A673 (cell line): ENCODE results near the gene KNDC1. TPM values are rescaled to one million over a fixed set of nuclear protein-coding genes. Genes with fewer than 3 reads are reported as not detected.

Source experiments
- BruUV-seq: library from RNA; stranded (reverse); fragments of 400-500 nt; replicated peaks from 2 replicates; lab custom pipeline; 2021; lab: Mats Ljungman, UMichigan
- CTCF ChIA-PET: fragments of 300-600 bp; sonication (Branson Sonifier 250); formaldehyde crosslinking; loops from one replicate; lab custom pipeline; 2022; ENCODE audit warnings: antibody characterized with exemption; lab: Charles Lee
- POLR2A ChIA-PET: fragments of 300-600 bp; sonication (Branson Sonifier 250); formaldehyde crosslinking; loops from one replicate; lab custom pipeline; 2022; ENCODE audit warnings: antibody characterized with exemption; ENCODE audit not compliant: low non-redundant PET; lab: Charles Lee
- DNase-seq: peaks from one replicate; pipeline ENCODE4 v3.0.0-alpha.2; 2015; ENCODE audit warnings: low spot score
- H3K27ac ChIP-seq: fragments of 200-600 bp; sonication (generic); 2 replicates; pipeline ENCODE4 v1.5.1; 2016; ENCODE audit warnings: mixed run types, low read depth, mild to moderate bottlenecking, mixed read lengths, antibody characterized with exemption, low read length; ENCODE audit not compliant: poor library complexity, severe bottlenecking
- H3K27me3 ChIP-seq: fragments of 200-600 bp; sonication (generic); replicated peaks from 2 replicates; pipeline ENCODE4 v1.6.1; 2017; ENCODE audit warnings: mixed run types, low read depth, mild to moderate bottlenecking, mixed read lengths, antibody characterized with exemption, low read length; ENCODE audit not compliant: insufficient read depth, poor library complexity
- H3K36me3 ChIP-seq: fragments of 200-600 bp; sonication (generic); 2 replicates; pipeline ENCODE4 v1.6.1; 2016; ENCODE audit warnings: mixed run types, mild to moderate bottlenecking, mixed read lengths, antibody characterized with exemption, low read length; ENCODE audit not compliant: insufficient read depth, poor library complexity, severe bottlenecking
- H3K4me1 ChIP-seq: fragments of 200-600 bp; sonication (generic); 2 replicates; pipeline ENCODE4 v1.6.1; 2017; ENCODE audit warnings: mixed run types, mild to moderate bottlenecking, mixed read lengths, antibody characterized with exemption, low read length; ENCODE audit not compliant: insufficient read depth, poor library complexity, severe bottlenecking
- H3K4me3 ChIP-seq: fragments of 200-600 bp; sonication (generic); 2 replicates; pipeline ENCODE4 v1.5.1; 2016; ENCODE audit warnings: low read depth, mixed run types, mild to moderate bottlenecking, mixed read lengths, low read length; ENCODE audit not compliant: poor library complexity, severe bottlenecking
- H3K9me3 ChIP-seq: fragments of 200-600 bp; sonication (generic); 2 replicates; pipeline ENCODE4 v1.6.1; 2016; ENCODE audit warnings: mixed run types, low read depth, mild to moderate bottlenecking, mixed read lengths, antibody characterized with exemption, low read length; ENCODE audit not compliant: poor library complexity, severe bottlenecking
- CTCF ChIP-seq: fragments of 300-800, 200-600 bp; sonication (generic); conservative IDR thresholded peaks from 2 replicates; pipeline ENCODE4 v1.5.1; 2017; ENCODE audit warnings: low read depth, mild to moderate bottlenecking, antibody characterized with exemption, low read length, moderate library complexity, mixed read lengths
- EZH2 ChIP-seq: fragments of 200-600 bp; sonication (generic); IDR thresholded peaks from 2 replicates; pipeline ENCODE4 v1.6.1; 2017; ENCODE audit warnings: borderline replicate concordance, low read depth, mild to moderate bottlenecking, mixed read lengths, antibody characterized with exemption, low read length; ENCODE audit not compliant: poor library complexity, severe bottlenecking
- intact Hi-C: fragments of 100-400 bp; cut with micrococcal nuclease; formaldehyde crosslinking; loops from one replicate; pipeline ENCODE4 v1.10.0; 2022; ENCODE audit not compliant: unreplicated experiment
- total RNA-seq: library from RNA; stranded (reverse); gene quantifications from 2 replicates; pipeline ENCODE4 v1.2.3, GENCODE V29; 2021

The KNDC1 gene
- total RNA-seq, 1 experiment from 2014 or later, result not detected

DNA sequence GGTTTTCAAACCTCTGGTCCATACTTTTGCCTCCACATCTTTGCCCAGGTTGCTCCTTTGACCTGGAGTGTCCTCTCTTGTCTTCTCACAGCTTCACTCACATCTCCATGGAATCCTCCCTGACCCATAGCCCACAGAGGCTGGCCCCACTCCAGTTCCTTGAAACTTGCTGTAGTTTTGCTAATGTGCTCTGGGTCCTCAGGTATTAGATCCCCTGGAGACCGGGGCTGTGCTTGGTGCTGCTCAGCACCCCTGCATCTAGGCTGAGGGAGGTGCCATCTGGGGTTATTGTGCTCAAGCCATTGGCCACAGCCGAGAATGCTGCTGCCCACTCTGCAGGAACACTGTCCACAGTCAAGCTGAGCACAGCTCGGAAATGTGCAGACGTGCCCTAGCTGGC, 16.5 kb downstream of the KNDC1 start:
- intact Hi-C loops, result no loop called here
- POLR2A ChIA-PET, result no interaction called here
- no peak overlapping the region for H3K4me3 ChIP-seq
- no TSS peak for BruUV-seq
- H3K4me1 ChIP-seq, result no peaks in the 10 kb centered on the region
- H3K9me3 ChIP-seq, result peaks cover 10% of the 10 kb centered on the region
- no peaks in the 10 kb centered on the region for H3K36me3 ChIP-seq
- peaks cover 19% of the 10 kb centered on the region for H3K27me3 ChIP-seq
- CTCF ChIA-PET, result no interaction called here
- no peak for DNase-seq
- H3K27ac ChIP-seq, result no peak overlapping the region
- no peak for TF ChIP-seq CTCF

- CTCF ChIA-PET, result no interaction called here
These were observed 17.6 kb downstream of the KNDC1 start for GRCh38 chr10:133177380-133178157.

DNA sequence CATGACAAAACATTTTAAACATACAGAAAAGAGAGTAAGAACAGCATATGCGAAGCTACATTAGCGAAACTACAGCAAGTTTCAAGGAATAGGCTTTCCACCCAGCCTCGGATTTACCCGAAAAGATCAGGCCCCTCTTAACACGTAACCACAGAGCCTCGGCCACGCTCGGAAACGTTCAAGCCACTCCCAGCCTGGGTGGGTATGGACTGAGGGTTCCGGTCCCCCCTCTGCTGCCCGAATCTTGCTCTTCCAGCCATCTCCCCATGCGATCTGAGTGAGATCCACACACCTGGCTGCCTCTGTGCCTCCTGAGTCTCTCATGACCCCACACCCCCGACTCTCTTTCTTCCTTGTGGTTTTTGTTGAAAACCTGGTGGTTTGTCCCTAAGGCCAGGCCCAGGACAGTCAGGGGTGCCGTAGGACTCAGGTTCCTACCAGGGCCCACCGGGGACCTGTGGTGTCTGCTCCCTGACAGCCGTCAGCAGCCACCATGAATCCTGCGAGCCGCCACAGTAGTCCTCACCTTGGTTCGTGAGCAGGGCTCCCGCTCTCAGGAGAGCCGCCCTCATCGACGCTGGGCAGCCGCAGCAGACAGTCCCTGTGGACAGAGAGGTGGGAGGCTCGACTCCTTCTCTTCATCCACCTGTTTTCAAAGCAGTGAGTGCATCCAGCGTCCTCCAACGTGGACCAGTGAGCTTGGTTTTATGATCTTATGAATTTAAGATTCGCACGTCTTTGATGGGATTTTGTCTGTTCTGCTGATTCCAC, 18.5 kb downstream of the KNDC1 start:
- H3K4me1 ChIP-seq, result no peaks in the 10 kb centered on the region
- no peak overlapping the region for H3K27ac ChIP-seq
- CTCF ChIA-PET, result no interaction called here
- DNase-seq, result no peak
- H3K4me3 ChIP-seq, result no peak overlapping the region
- H3K36me3 ChIP-seq, result no peaks in the 10 kb centered on the region
- H3K27me3 ChIP-seq, result peaks cover 1% of the 10 kb centered on the region
- TF ChIP-seq CTCF (no peak), EZH2 (no peak)
- BruUV-seq, result no TSS peak
- intact Hi-C loops, result no loop called here
- POLR2A ChIA-PET, result no interaction called here
- peaks cover 10% of the 10 kb centered on the region for H3K9me3 ChIP-seq

More at GRCh38 chr10:133177380-133178157, 17.6 kb downstream of the KNDC1 start:
- H3K9me3 ChIP-seq, result peaks cover 10% of the 10 kb centered on the region
- TF ChIP-seq EZH2 (no peak), CTCF (no peak)
- POLR2A ChIA-PET, result no interaction called here
- intact Hi-C loops, result no loop called here
- BruUV-seq, result no TSS peak
- no peak overlapping the region for H3K27ac ChIP-seq
- no peaks in the 10 kb centered on the region for H3K4me1 ChIP-seq
- H3K36me3 ChIP-seq, result no peaks in the 10 kb centered on the region
- peaks cover 11% of the 10 kb centered on the region for H3K27me3 ChIP-seq
- H3K4me3 ChIP-seq, result no peak overlapping the region
- no peak for DNase-seq
